ENCODE data around the gene ABLIM2.

The ABLIM2 gene

DNA sequence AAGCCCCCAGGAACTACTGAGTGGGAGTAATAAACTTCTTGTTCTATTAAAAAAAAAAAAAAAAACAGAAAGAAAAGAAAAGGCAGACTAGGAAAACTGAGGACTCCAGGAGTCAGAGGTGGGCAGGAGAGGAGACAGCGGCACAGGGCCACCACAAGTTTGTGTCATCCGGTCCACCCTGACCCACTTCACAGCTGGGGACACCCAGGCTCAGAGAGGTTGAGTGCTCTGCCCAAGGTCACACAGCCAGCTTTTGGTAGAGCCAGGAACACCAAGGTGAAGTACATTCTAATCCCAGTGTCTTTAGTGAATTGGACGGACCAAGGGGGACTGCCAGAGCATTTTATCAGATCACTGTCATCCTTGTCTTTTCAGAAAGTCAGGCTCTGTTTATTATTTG is 16.4 kb upstream of the ABLIM2 start:
- no peak for DNase-seq

DNA sequence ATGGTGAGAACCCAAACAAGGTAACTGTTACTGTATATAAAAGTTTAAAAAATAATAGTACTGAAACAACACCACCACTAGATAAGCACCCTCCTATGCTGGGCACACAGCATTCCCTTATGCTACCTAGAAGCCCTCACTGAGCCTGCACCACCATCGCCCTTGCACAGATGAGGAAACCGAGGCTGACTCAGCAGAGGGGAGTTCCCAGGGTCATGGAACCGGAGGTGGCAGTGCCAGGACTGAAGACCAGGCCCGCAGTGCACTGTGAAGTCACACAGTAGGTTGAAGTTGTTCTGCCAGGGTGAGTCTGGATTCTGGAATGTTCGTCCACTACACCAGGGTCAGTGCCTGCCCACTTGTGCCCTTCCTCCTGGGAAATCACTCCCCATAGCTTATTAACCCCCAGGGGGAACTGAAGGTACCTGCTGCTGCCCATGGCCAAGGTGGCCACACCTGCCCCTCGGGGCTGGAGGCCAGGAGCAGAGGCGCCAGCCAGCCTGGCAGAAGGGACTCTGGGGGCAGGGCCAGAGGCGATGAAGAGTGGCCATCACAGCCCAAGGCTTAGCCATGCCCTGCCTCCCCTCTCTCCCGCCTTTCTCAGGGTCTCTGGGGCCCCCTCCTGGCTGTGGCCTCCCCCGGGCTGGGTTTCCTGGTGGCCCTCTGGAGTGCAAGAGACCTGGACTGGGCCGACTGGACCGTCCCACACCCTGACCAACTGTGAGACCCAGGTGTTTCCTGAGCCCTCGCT is 15.1 kb upstream of the ABLIM2 start:
- no peak for DNase-seq

- no peak for DNase-seq
Measured at GRCh38 chr4:8171984-8172924, 13.6 kb upstream of the ABLIM2 start.

DNA sequence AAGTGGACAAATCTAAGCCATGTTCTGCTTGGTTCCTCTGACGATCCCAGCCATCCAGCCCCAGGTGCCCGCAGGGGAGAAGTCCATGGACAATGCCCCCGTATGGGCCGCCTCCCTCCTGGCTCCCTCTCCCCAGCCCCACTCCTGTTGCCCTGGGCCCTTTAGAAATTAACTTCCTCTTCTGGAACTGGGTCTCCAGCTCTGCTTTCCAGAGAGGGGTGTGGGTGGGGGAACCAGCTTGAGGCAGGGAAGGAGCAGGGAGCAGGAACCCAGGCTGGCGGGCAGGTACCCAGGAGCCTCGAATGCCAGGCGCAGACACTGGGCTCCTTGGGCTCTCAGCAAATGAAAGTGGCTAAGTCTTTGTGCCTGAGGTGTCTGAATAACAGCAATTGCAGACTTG is 12.7 kb upstream of the ABLIM2 start:
- no peak for DNase-seq

DNA sequence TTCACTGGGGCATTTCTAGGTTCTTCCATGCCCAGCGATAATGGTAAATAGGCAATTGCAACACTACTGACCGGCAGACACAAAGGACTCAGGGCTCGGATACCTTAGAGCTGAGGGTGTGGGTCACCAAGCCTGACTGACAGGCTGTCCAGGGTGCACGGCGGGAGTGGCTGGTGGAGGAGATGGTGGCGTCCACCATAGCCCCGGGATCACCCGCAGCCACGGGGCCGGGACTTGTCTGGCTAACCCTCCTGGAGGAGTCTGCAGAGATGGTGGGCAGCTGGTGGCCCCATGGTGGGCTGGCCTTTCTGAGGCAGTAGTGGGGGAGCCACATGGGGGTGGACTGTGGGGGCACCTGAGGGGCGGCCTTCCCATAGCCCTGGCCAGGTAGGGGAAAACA is 11.7 kb upstream of the ABLIM2 start:
- DNase-seq = no peak

GRCh38 chr4:8169763-8170162 is 11.2 kb upstream of the ABLIM2 start:
- no peak for DNase-seq

DNA sequence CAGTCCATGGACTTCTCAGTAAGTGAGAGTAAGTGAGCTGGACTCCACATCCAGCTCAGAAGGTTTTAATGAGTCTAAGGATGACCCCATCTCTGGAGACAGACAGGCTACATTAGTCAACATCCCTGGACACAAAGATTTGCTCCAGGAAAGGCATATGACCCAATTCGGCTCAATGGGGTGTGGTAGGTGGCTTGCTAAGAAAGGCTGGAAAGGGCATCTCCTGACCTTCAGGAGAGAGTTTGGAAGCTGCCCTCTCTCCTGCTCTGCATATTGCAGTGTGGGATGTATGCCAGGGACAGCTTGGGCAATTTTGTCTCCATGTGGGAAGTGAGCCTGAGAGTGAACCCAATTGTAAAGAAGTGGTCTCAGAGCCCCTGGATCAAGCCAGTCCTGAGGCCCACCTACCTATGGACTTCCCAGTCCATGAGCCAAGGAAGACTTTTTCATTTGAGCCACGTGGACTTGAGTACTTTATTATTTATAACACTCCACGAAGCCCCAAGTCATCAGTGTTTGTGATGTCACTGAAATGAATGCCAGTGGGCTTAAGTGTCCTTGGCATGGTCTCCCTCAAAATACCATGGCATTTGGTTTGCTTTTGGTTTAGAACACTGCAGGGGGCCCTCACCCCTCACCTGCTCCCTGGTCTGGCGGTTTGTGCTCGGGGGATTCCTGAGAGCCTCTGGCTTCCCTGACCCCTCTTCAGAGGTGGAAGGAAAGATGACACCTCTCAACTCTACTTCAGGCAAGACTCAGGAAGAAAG is 10.4 kb upstream of the ABLIM2 start:
- DNase-seq = no peak

DNA sequence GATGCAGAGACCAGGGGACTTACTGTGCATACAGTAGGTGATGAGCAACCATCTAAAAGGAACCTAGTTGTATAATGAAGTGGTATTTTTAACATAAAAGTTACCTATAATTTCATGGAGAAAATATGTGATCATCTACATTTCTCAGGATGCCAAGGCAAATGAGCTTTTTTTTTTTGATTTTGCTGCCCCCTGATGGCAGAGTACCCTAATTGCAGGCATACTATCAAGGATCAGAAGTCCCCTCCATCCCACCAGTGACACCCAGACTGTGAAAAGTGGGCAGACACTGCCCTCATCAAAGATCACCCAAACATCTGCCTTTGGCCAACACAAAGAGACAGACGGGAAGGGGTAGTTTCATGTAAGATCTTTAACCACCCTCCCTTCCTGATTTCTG is 9.6 kb upstream of the ABLIM2 start:
- DNase-seq = no peak

GRCh38 chr4:8167815-8168214 is 9.2 kb upstream of the ABLIM2 start:
- no peak for DNase-seq

GRCh38 chr4:8167291-8167690 is 8.7 kb upstream of the ABLIM2 start:
- DNase-seq = no peak

- DNase-seq = no peak
Measured at GRCh38 chr4:8165374-8165896, 6.8 kb upstream of the ABLIM2 start.

DNA sequence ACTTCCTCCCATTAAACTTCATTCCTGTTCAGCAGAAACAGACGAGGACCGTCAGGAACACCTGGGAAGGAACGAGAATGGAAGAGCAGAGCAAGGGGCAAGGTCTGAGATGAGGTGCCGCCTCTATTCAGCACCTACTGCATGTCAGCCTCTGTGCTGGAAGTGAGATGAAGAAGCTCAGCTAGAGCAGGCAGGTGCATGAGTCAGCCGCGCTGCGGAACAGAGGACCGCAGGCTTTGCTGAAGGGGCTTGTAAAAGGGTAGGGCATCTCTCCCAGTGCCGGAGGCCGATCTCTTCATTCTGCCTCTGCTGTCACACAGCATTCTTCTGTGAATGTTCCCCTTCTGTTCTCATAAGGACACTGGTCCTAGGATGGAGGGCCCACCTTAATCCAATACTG is 6.1 kb upstream of the ABLIM2 start:
- DNase-seq = no peak

DNA sequence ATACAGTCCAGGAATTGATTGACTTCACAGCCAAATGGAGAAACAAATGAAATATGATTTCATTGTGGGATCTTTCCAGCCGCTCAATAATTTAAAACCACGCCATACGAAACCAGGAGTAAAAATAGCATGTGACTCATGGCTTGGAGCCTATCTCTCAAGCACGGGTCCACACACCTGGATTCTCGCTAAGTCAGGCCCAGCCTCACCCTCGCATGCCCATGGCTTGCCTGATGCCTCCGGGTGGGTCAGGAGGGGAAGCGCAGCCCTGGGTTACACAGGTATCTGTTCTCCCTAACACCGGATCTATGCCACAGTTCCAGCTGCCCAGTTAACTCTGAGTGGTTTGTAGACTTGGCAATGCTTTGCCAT is 5.6 kb upstream of the ABLIM2 start:
- no peak for DNase-seq

DNA sequence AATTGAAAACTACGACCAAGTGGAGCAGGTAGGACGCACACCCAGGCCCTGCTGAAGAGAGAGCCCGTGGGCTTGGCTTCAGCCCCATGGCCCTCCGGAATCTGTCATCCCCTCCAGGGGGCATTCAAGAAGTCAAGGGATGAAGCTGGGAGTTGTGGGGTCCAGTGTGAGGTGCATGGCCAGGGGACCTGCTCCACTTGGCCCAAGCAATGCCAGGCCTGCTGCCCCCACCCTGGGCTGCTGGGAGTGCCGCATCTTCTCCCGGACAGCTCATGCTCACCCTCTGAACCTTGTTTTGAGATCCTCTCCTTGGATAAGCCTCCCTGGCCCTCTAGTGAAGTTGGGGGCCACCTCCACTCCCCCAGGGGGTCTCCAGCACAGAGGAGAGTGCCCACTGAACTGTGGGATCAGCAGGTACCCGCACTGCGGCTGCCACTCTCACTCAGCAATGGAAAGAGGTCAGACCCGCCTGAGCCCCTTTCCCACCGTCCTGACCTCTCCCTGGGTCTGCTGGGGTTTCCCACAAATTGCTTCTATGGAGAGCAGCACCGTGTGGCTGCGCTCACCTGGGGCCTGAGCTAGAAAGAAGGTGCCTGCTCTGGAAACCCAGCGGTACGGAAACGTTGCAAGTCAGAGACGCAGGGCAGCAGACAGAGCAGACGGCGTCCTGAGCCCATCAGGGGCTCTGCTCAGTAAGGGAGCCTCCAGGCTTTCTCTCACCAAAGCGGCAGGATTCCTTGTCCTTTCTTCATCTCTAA is 5.0 kb upstream of the ABLIM2 start:
- no peak for DNase-seq

- DNase-seq = no peak
Measured at GRCh38 chr4:8163026-8163425, 4.4 kb upstream of the ABLIM2 start.

- no peak for DNase-seq
Measured at GRCh38 chr4:8162625-8163024, 4.0 kb upstream of the ABLIM2 start.

- DNase-seq = no peak
Measured at GRCh38 chr4:8160572-8160971, 2.0 kb upstream of the ABLIM2 start.

GRCh38 chr4:8160233-8160560 is 1.6 kb upstream of the ABLIM2 start:
- no peak for DNase-seq

- DNase-seq = no peak
Measured at GRCh38 chr4:8159537-8160232, 1.1 kb upstream of the ABLIM2 start.

DNA sequence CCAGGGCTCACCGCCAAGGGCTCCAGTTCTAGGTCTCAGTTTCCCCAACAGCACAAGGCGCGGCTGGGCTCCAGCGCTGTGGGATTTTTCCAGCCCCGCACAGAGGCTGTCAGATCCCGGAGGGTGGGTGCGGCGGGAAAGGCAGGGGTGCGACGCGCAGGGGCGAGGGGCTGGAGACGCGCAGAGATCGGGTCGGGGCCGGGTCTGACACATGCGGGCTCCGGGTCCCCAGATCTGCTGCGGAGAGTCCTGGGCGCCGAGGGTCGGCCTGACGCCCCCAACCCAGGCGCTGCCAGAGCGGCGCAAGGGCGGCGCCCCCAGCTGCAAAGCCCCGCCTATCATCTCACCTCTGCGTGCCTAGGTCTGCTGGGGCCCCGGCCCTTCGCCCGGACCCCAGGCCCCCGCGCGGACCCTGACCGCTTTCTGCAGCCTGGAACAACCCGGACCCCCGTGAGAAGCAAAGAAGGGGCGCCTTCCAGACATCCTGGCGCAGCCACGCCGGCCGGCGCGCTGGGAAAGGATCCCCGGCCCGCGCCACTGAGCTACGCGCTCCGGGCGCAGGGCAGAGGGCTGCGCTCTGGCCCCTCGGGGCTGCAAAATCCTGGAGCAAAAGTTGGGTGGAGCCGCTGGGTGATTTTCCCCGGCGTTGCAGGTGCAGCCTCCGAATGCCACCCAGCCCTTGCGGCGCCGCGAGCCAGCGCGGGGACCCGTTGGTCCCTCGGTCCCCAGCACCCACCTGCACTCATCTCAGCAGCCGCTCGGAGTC is 486 bp downstream of the ABLIM2 start:
- no peak for DNase-seq

DNA sequence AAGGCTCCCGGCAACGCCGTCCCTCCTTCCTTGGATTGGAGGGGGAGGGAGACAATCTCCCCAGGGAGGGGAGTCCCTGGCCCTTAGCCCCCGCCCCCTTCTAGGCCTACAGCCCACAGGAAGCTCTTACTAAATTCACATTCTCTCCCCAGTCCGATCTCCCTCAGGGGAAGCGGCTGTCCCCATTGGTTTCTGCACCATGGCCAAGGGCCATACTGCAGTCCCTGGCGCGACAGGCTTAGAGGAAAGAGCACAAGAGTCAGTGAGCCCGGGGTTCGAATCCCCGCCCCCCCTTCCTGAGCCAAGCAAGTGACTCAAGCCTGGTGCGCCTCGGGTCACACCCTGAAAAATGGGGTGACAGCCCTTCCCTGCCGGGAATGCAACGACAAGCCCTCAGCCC is 1.1 kb downstream of the ABLIM2 start:
- no peak for DNase-seq
